ENCODE data around the gene KCNIP2.

- no peak for TF ChIP-seq POLR2A (IDR thresholded peaks at IDR 0.05; ENCODE audit: low read length)
- no peak for TF ChIP-seq GATA1 (IDR thresholded peaks at IDR 0.05; ENCODE audit: low read depth, low read length)
Measured at GRCh38 chr10:101840741-101841453, 2.7 kb downstream of the KCNIP2 start.

Data from erythroblast (primary cell).